ENCODE data around the gene MARCHF3. TPM values are rescaled to one million over a fixed set of nuclear protein-coding genes. Genes with fewer than 3 reads are reported as not detected.

The MARCHF3 gene
- total and polyA plus RNA-seq, 2 of the 13 experiments (the other 11 are each of a cell fraction or from before 2014, with no cell fraction given) = 4.8 to 11.9 TPM

- BruUV-seq (replicated peaks) = no TSS peak
- H3K79me2 ChIP-seq (ENCODE audit: insufficient read depth, low read length) = no peaks in the 10 kb centered on the region
- no peaks in the 10 kb centered on the region for H3K4me1 ChIP-seq (ENCODE audit: insufficient read depth, low read length)
- no peaks in the 10 kb centered on the region for H3K36me3 ChIP-seq (replicated peaks in 1 of 2; ENCODE audit: control insufficient read depth in 1 of 2, insufficient read depth in 2 of 2, low read length in 2 of 2)
- 95% methylated on average over 4 of the region's 4 CpGs for WGBS (ENCODE audit: low lambda C conversion rate)
- H3K4me3 ChIP-seq (replicated peaks in 1 of 3; ENCODE audit: insufficient read depth in 1 of 3, low read depth in 2 of 3, low read length in 3 of 3) = no peak overlapping the region
- FAIRE-seq = no peak
- H3K27ac ChIP-seq (ENCODE audit: extremely low read length, insufficient read depth, low read length) = no peak overlapping the region
- H4K20me1 ChIP-seq (ENCODE audit: insufficient read depth, low read length) = no peaks in the 10 kb centered on the region
- POLR2A ChIA-PET = no interaction called here
- no peak overlapping the region for H3K9ac ChIP-seq (ENCODE audit: insufficient read depth, low read depth, low read length)
- CTCF ChIA-PET (ENCODE audit: low intra/inter-chr PET ratio, low total read pairs) = no interaction called here
- no peak overlapping the region for H2AFZ ChIP-seq (ENCODE audit: low read length)
- no peaks in the 10 kb centered on the region for H3K9me3 ChIP-seq (ENCODE audit: low read length)
- H3K27me3 ChIP-seq (ENCODE audit: control insufficient read depth in 1 of 2, insufficient read depth in 2 of 2, low read length in 2 of 2) = no peaks in the 10 kb centered on the region
- no peak for DNase-seq (ENCODE audit: low spot score)
- in situ Hi-C loops (cut with HindIII; ENCODE audit: extremely low pct_ligation_motif_present, low pct_unique_long_range_greater_than_20kb) = no loop called here
- no peak overlapping the region for H3K4me2 ChIP-seq (ENCODE audit: low read depth, low read length)
- intact Hi-C loops (cut with micrococcal nuclease; ENCODE audit: unreplicated experiment) = no loop called here
- ATAC-seq = no peak
- no peak for TF ChIP-seq FOXK1 (CRISPR knock-in tag; IDR thresholded peaks at IDR 0.05; ENCODE audit: borderline replicate concordance, low read depth)
- TF ChIP-seq, protein P1, sequence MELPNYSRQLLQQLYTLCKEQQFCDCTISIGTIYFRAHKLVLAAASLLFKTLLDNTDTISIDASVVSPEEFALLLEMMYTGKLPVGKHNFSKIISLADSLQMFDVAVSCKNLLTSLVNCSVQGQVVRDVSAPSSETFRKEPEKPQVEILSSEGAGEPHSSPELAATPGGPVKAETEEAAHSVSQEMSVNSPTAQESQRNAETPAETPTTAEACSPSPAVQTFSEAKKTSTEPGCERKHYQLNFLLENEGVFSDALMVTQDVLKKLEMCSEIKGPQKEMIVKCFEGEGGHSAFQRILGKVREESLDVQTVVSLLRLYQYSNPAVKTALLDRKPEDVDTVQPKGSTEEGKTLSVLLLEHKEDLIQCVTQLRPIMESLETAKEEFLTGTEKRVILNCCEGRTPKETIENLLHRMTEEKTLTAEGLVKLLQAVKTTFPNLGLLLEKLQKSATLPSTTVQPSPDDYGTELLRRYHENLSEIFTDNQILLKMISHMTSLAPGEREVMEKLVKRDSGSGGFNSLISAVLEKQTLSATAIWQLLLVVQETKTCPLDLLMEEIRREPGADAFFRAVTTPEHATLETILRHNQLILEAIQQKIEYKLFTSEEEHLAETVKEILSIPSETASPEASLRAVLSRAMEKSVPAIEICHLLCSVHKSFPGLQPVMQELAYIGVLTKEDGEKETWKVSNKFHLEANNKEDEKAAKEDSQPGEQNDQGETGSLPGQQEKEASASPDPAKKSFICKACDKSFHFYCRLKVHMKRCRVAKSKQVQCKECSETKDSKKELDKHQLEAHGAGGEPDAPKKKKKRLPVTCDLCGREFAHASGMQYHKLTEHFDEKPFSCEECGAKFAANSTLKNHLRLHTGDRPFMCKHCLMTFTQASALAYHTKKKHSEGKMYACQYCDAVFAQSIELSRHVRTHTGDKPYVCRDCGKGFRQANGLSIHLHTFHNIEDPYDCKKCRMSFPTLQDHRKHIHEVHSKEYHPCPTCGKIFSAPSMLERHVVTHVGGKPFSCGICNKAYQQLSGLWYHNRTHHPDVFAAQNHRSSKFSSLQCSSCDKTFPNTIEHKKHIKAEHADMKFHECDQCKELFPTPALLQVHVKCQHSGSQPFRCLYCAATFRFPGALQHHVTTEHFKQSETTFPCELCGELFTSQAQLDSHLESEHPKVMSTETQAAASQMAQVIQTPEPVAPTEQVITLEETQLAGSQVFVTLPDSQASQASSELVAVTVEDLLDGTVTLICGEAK (IDR thresholded peaks at IDR 0.05) = no peak
- TF ChIP-seq, protein P1 (CRISPR knock-in tag; IDR thresholded peaks at IDR 0.05) = no peak
- no peak for TF ChIP-seq ZNF512 (CRISPR knock-in tag; IDR thresholded peaks at IDR 0.05)
- TF ChIP-seq, protein P2, sequence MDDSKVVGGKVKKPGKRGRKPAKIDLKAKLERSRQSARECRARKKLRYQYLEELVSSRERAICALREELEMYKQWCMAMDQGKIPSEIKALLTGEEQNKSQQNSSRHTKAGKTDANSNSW (CRISPR knock-in tag; IDR thresholded peaks at IDR 0.05; ENCODE audit: borderline replicate concordance) = no peak
- no peak for TF ChIP-seq SP1 (IDR thresholded peaks at IDR 0.05)
- TF ChIP-seq SP1 (CRISPR knock-in tag; IDR thresholded peaks at IDR 0.05) = no peak
- TF ChIP-seq MIER2 (CRISPR knock-in tag; IDR thresholded peaks at IDR 0.05) = no peak
- no peak for TF ChIP-seq ZNF124 (CRISPR knock-in tag; IDR thresholded peaks at IDR 0.05)
- no peak for TF ChIP-seq HNF4G (IDR thresholded peaks at IDR 0.05; ENCODE audit: borderline replicate concordance, low read depth, low read length)
- no peak for TF ChIP-seq HNF4G (CRISPR knock-in tag; IDR thresholded peaks at IDR 0.05; ENCODE audit: borderline replicate concordance, low read depth)
- TF ChIP-seq ZC3H13 (CRISPR knock-in tag; IDR thresholded peaks at IDR 0.05) = no peak
- no peak for TF ChIP-seq WIZ (CRISPR knock-in tag; IDR thresholded peaks at IDR 0.05)
- TF ChIP-seq ZNF713 (CRISPR knock-in tag; IDR thresholded peaks at IDR 0.05) = no peak
- no peak for TF ChIP-seq DNMT1 (CRISPR knock-in tag; IDR thresholded peaks at IDR 0.05)
- TF ChIP-seq ZNF30 (CRISPR knock-in tag; IDR thresholded peaks at IDR 0.05) = no peak
- no peak for TF ChIP-seq AGO2 (optimal IDR thresholded peaks at IDR 0.05; ENCODE audit: low read depth, low read length)
These were observed 19.2 kb downstream of the MARCHF3 start for GRCh38 chr5:127011153-127011552.
